Epithelial cell of esophagus (primary cell): ENCODE results near the gene TLNRD1.

ENCODE experiments used
- DNase-seq: peaks from one replicate; pipeline ENCODE4 v3.0.0; 2010; ENCODE audit warnings: low read depth
- H3K4me3 ChIP-seq: 2 replicates; pipeline ENCODE4 v1.5.1; 2011; ENCODE audit warnings: mild to moderate bottlenecking, low read length, control low read depth
- CTCF ChIP-seq: IDR thresholded peaks from 2 replicates; pipeline ENCODE4 v1.5.1; 2011; ENCODE audit warnings: low read depth, mild to moderate bottlenecking, low read length, control low read depth, inconsistent platforms; ENCODE audit not compliant: insufficient read depth; ENCODE audit errors: missing control alignments

TLNRD1 gene

GRCh38 chr15:81012588-81012987 is 11.9 kb downstream of the TLNRD1 start:
- no peak overlapping the region for H3K4me3 ChIP-seq
- TF ChIP-seq CTCF: no peak
- DNase-seq: no peak

- no peak for DNase-seq
- no peak overlapping the region for H3K4me3 ChIP-seq
Measured at GRCh38 chr15:81013396-81013929, 12.7 kb downstream of the TLNRD1 start.

GRCh38 chr15:81014446-81015093 is 13.8 kb downstream of the TLNRD1 start:
- TF ChIP-seq CTCF: no peak
- H3K4me3 ChIP-seq: no peak overlapping the region
- DNase-seq: no peak

More at GRCh38 chr15:81013396-81013929, 12.7 kb downstream of the TLNRD1 start:
- no peak for TF ChIP-seq CTCF

- no peak for TF ChIP-seq CTCF
- no peak overlapping the region for H3K4me3 ChIP-seq
- DNase-seq: no peak
Measured at GRCh38 chr15:81015621-81016488, 15.1 kb downstream of the TLNRD1 start.

- no peak overlapping the region for H3K4me3 ChIP-seq
- no peak for TF ChIP-seq CTCF
- DNase-seq: no peak
Measured at GRCh38 chr15:81016489-81017068, 15.9 kb downstream of the TLNRD1 start.

- TF ChIP-seq CTCF: no peak
- no peak for DNase-seq
- no peak overlapping the region for H3K4me3 ChIP-seq
Measured at GRCh38 chr15:81018197-81018596, 17.5 kb downstream of the TLNRD1 start.
